Measurements from ENCODE around the gene GALNT1. TPM values are rescaled to one million over a fixed set of nuclear protein-coding genes. Genes with fewer than 3 reads are reported as not detected.

The GALNT1 gene
- total and polyA plus RNA-seq, 10 of the 15 experiments (the other 5 are each of a cell fraction or from before 2014, with no cell fraction given) = 8.0 to 53.7 (median 29.9) TPM

DNA sequence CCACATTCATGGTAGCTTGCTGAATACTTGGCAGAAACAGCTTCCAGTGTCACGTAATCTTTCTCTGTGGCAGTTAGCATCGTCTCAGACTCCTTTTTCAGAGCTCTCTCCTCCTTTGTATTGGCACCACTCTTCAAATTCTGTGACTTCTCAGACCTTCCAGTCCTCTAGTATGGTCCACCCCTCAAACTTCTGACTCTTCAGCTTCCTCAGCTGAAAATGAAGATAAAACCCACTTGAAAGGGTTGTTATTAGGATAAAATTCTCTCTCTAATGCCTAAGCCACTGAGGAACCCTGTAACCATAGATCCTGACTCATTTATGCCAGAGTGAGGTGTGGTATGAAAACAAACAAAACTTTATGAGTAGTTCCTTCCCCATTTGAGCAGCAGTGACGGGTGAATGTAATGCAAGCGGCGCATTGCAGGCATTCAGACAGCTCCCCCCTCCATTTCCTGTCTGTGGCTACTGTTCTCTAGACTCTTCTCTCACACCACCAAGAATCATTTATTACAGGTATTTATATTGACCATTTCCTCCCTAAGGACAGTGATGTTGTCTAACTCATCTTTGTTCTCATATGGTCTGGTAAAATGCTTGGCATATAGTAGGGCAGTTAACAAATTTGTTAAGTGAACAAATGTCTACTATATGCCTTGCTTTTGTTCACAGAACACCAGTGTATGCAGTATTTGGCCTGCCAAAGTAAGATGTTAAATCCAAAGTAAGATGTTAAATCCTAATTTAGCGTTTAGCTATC, 35.3 kb downstream of the GALNT1 start (continued):
- TF ChIP-seq MTA2 (IDR thresholded peaks at IDR 0.05; ENCODE audit: low read depth) (peak; percentile 92), NR2F1 (conservative IDR thresholded peaks at IDR 0.05) (no peak), ZNF217 (IDR thresholded peaks at IDR 0.05) (peak; percentile 38; the same call in 1 of the 2 replicates), HCFC1 (IDR thresholded peaks at IDR 0.05; ENCODE audit: low read length) (no peak), IKZF1 (conservative IDR thresholded peaks at IDR 0.05) (peak; percentile 88), POU2F2 (IDR thresholded peaks at IDR 0.05; ENCODE audit: borderline replicate concordance, low read depth, low read length) (peak; percentile 89; the same call in 2 of the 3 replicates), ZNF24 (IDR thresholded peaks at IDR 0.05) (peak; percentile 68), CHD2 (IDR thresholded peaks at IDR 0.05; ENCODE audit: borderline replicate concordance, low read depth, low read length) (no peak), CREB1 (IDR thresholded peaks at IDR 0.05; ENCODE audit: low read depth) (peak; percentile 80), BCL11A (IDR thresholded peaks at IDR 0.05; ENCODE audit: low read depth, low read length) (peak; percentile 91), RB1 (IDR thresholded peaks at IDR 0.05; ENCODE audit: borderline replicate concordance) (0 out of 2 replicates have a peak, but pooled peaks have one; percentile 63), BHLHE40 (IDR thresholded peaks at IDR 0.05; ENCODE audit: borderline replicate concordance in 1 of 2, low read depth in 2 of 2, low read length in 1 of 2) (peak; percentile 53 to 68; a peak in 3 of 4 replicates), CREM (IDR thresholded peaks at IDR 0.05; ENCODE audit: low read depth) (peak; percentile 88; the same call in 1 of the 2 replicates), PAX5 (IDR thresholded peaks at IDR 0.05; ENCODE audit: borderline replicate concordance, low read depth, low read length) (peak; percentile 82; the same call in 1 of the 2 replicates), SMAD1 (IDR thresholded peaks at IDR 0.05; ENCODE audit: low read depth, partially characterized antibody) (peak; percentile 50), ETV6 (conservative IDR thresholded peaks at IDR 0.05 in 1 of 2, IDR thresholded peaks at IDR 0.05 in 1 of 2; ENCODE audit: borderline replicate concordance in 1 of 2, low read depth in 1 of 2) (peak in 1 of 2 experiments; percentile 96; a peak in 2 of 4 replicates), STAT3 (IDR thresholded peaks at IDR 0.05; ENCODE audit: low read depth, low read length) (0 out of 2 replicates have a peak, but pooled peaks have one; percentile 83), EED (IDR thresholded peaks at IDR 0.05; ENCODE audit: low read depth) (peak; percentile 87)
- TF ChIP-seq, protein P1, sequence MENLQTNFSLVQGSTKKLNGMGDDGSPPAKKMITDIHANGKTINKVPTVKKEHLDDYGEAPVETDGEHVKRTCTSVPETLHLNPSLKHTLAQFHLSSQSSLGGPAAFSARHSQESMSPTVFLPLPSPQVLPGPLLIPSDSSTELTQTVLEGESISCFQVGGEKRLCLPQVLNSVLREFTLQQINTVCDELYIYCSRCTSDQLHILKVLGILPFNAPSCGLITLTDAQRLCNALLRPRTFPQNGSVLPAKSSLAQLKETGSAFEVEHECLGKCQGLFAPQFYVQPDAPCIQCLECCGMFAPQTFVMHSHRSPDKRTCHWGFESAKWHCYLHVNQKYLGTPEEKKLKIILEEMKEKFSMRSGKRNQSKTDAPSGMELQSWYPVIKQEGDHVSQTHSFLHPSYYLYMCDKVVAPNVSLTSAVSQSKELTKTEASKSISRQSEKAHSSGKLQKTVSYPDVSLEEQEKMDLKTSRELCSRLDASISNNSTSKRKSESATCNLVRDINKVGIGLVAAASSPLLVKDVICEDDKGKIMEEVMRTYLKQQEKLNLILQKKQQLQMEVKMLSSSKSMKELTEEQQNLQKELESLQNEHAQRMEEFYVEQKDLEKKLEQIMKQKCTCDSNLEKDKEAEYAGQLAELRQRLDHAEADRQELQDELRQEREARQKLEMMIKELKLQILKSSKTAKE (IDR thresholded peaks at IDR 0.05; ENCODE audit: low read depth, poor library complexity, severe bottlenecking) = peak; percentile 98
